Mesenchymal stem cell (in vitro differentiated cells and primary cell): ENCODE data around the gene GRIK2.
A peak's percentile ranks its signal among the peaks of the same experiment; 100 is the strongest.

Experiments
- DNase-seq: peaks from one replicate; pipeline ENCODE4 v3.0.0-alpha.2; 2013
- H2AFZ ChIP-seq: one replicate; pipeline ENCODE4 v1.6.1; 2013; ENCODE audit warnings: low read depth, mild to moderate bottlenecking, control low read depth, inconsistent platforms, low read length, moderate library complexity
- H2AK5ac ChIP-seq: 2 replicates; pipeline ENCODE4 v1.6.1; 2013; ENCODE audit warnings: low read length, moderate library complexity, mild to moderate bottlenecking, inconsistent platforms; ENCODE audit not compliant: severe bottlenecking
- H2BK120ac ChIP-seq: one replicate; pipeline ENCODE4 v1.6.1; 2013; ENCODE audit warnings: low read depth, mild to moderate bottlenecking, inconsistent platforms, low read length, moderate library complexity
- H2BK12ac ChIP-seq, 2 experiments: one replicate each; pipeline ENCODE4 v1.6.1; 2013; ENCODE audit warnings: inconsistent platforms in 2 of 2, low read length in 2 of 2, mild to moderate bottlenecking in 2 of 2, moderate library complexity in 2 of 2, control low read depth in 1 of 2
- H2BK15ac ChIP-seq: one replicate; pipeline ENCODE4 v1.6.1; 2013; ENCODE audit warnings: mild to moderate bottlenecking, low read depth, inconsistent platforms; ENCODE audit not compliant: poor library complexity, severe bottlenecking
- H2BK5ac ChIP-seq: 2 replicates; pipeline ENCODE4 v1.6.1; 2013; ENCODE audit warnings: low read depth, mild to moderate bottlenecking, low read length, control low read depth, inconsistent platforms; ENCODE audit not compliant: poor library complexity, severe bottlenecking
- H3K14ac ChIP-seq, 2 experiments: one replicate each; pipeline ENCODE4 v1.6.1; 2013; ENCODE audit warnings: inconsistent platforms in 2 of 2, low read length in 2 of 2, control low read depth in 1 of 2, mild to moderate bottlenecking in 1 of 2, moderate library complexity in 1 of 2
- H3K18ac ChIP-seq, 2 experiments: one replicate each; pipeline ENCODE4 v1.6.1; 2013; ENCODE audit warnings: inconsistent platforms in 2 of 2, low read length in 2 of 2, control low read depth in 1 of 2, low read depth in 1 of 2, mild to moderate bottlenecking in 1 of 2
- H3K23ac ChIP-seq, 2 experiments: one replicate each; pipeline ENCODE4 v1.6.1; 2013; ENCODE audit warnings: inconsistent platforms in 2 of 2, low read length in 2 of 2, mild to moderate bottlenecking in 2 of 2, moderate library complexity in 2 of 2, control low read depth in 1 of 2
- H3K27ac ChIP-seq: 2 replicates; pipeline ENCODE4 v1.5.1; 2013; ENCODE audit warnings: mild to moderate bottlenecking, moderate library complexity, low read length, control low read depth, inconsistent platforms; ENCODE audit not compliant: poor library complexity, severe bottlenecking
- H3K27me3 ChIP-seq, 2 experiments: 2 replicates each; pipeline versions ENCODE4 v1.6.1 to v1.7.0; 2013; ENCODE audit warnings: low read length in 2 of 2, mild to moderate bottlenecking in 2 of 2, moderate library complexity in 2 of 2, control low read depth in 1 of 2, inconsistent platforms in 1 of 2; ENCODE audit not compliant: control insufficient read depth in 1 of 2, insufficient read depth in 1 of 2
- H3K36me3 ChIP-seq, 2 experiments: 2 replicates each; pipeline versions ENCODE4 v1.6.1 to v1.7.0; 2013; ENCODE audit warnings: low read length in 2 of 2, control low read depth in 1 of 2, inconsistent platforms in 1 of 2, low read depth in 1 of 2, mild to moderate bottlenecking in 1 of 2; ENCODE audit not compliant: insufficient read depth in 2 of 2, control insufficient read depth in 1 of 2
- H3K4ac ChIP-seq, 2 experiments: one replicate each; pipeline ENCODE4 v1.6.1; 2013; ENCODE audit warnings: inconsistent platforms in 2 of 2, low read length in 2 of 2, mild to moderate bottlenecking in 2 of 2, moderate library complexity in 2 of 2, control low read depth in 1 of 2, low read depth in 1 of 2
- H3K4me1 ChIP-seq: 2 replicates; pipeline ENCODE4 v1.6.1; 2013; ENCODE audit warnings: low read depth, low read length, control low read depth; ENCODE audit not compliant: control insufficient read depth, insufficient read depth
- H3K4me2 ChIP-seq: 2 replicates; pipeline ENCODE4 v1.6.1; 2013; ENCODE audit warnings: low read length, mild to moderate bottlenecking, inconsistent platforms; ENCODE audit not compliant: poor library complexity, severe bottlenecking
- H3K4me3 ChIP-seq, 2 experiments: 2 replicates each; pipeline versions ENCODE4 v1.5.1 to v1.7.0; 2013; ENCODE audit warnings: low read length in 2 of 2, mild to moderate bottlenecking in 2 of 2, control low read depth in 1 of 2, low read depth in 1 of 2; ENCODE audit not compliant: insufficient read depth in 1 of 2
- H3K79me1 ChIP-seq: replicated peaks from 2 replicates; pipeline ENCODE4 v1.6.1; 2013; ENCODE audit warnings: mild to moderate bottlenecking, control low read depth, low read length, inconsistent platforms; ENCODE audit not compliant: poor library complexity, severe bottlenecking
- H3K9ac ChIP-seq: 2 replicates; pipeline ENCODE4 v1.7.0; 2013; ENCODE audit warnings: mild to moderate bottlenecking, low read length, moderate library complexity
- H3K9me3 ChIP-seq: 2 replicates; pipeline ENCODE4 v1.7.0; 2013; ENCODE audit warnings: mild to moderate bottlenecking, low read length; ENCODE audit not compliant: control insufficient read depth
- H4K8ac ChIP-seq: one replicate; pipeline ENCODE4 v1.6.1; 2013; ENCODE audit warnings: inconsistent platforms, mild to moderate bottlenecking, low read length, moderate library complexity
- H4K91ac ChIP-seq: one replicate; pipeline ENCODE4 v1.6.1; 2013; ENCODE audit warnings: mild to moderate bottlenecking, low read length, inconsistent platforms
- WGBS: methylation state at CpG from one replicate; pipeline ENCODE4 v1.1.7; 2013; ENCODE audit warnings: mixed read lengths; 5-methylcytosine and 5-hydroxymethylcytosine counted together

Gene GRIK2

DNA sequence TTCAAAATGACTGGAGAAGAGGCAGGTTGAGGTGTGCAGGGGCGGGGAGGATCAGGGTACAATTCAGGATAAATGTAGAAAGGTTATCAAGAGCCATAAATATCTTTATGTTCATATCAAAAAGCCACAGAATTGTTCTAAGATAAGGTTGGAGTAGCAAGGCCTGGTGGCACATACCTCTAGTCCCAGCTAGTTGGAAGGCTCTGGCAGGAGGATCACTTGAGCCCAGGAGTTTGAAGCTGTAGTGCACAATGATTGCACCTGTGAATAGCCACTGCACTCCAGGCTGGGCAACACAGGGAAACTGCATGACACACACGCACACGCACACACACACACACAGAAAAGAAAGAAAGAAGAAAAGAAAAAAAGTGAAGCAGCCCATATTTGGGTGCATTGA lies 194.8 kb downstream of the GRIK2 start:
- Histone ChIP-seq H2BK120ac (no peak overlapping the region), H2AK5ac (no peak overlapping the region), H2AFZ (no peak overlapping the region)

DNA sequence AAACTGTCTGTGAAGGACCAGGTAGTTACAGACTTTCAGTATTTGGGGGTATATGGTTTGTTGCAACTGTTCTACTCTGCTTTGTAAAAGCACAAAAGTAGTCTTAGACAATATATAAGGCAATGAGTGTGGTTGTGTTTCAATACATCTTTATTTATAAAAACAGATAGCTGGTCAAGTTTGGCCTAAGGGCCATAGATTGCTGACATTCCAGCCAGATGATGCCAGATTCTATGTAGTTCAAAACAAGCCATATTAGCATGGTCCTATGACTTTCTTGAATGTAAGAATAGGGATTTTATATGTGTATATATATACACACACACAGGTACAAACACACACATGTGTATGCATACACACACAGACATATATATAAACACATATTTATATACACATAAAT lies 201.8 kb downstream of the GRIK2 start:
- no peak overlapping the region for H2AFZ ChIP-seq
- H3K9me3 ChIP-seq, result no peaks in the 10 kb centered on the region
- H3K4me1 ChIP-seq, result no peaks in the 10 kb centered on the region
- no peak overlapping the region for H3K18ac ChIP-seq
- H3K9ac ChIP-seq, result no peak overlapping the region
- H3K14ac ChIP-seq, result no peak overlapping the region
- H3K4ac ChIP-seq, result no peak overlapping the region
- no peaks in the 10 kb centered on the region for H3K79me1 ChIP-seq
- no peak overlapping the region for H2AK5ac ChIP-seq
- no peak overlapping the region for H2BK120ac ChIP-seq
- H4K91ac ChIP-seq, result no peak overlapping the region
- no peak overlapping the region for H2BK15ac ChIP-seq
- H3K27ac ChIP-seq, result no peak overlapping the region
- H3K4me2 ChIP-seq, result no peak overlapping the region
- H3K4me3 ChIP-seq, result no peak overlapping the region
- no peak overlapping the region for H2BK5ac ChIP-seq
- H3K23ac ChIP-seq, result no peak overlapping the region
- no peaks in the 10 kb centered on the region for H3K36me3 ChIP-seq
- H4K8ac ChIP-seq, result no peak overlapping the region
- no peak overlapping the region for H2BK12ac ChIP-seq
- H3K27me3 ChIP-seq, result no peaks in the 10 kb centered on the region
- DNase-seq, result no peak

More for the DNA sequence above, 194.8 kb downstream of the GRIK2 start:
- Histone ChIP-seq H3K27me3 (no peaks in the 10 kb centered on the region), H3K4me2 (no peak overlapping the region), H4K8ac (no peak overlapping the region), H2BK12ac (no peak overlapping the region), H3K36me3 (no peaks in the 10 kb centered on the region), H3K23ac (no peak overlapping the region), H3K79me1 (no peaks in the 10 kb centered on the region), H3K4ac (no peak overlapping the region), H3K9me3 (no peaks in the 10 kb centered on the region), H4K91ac (no peak overlapping the region), H3K9ac (no peak overlapping the region), H3K14ac (no peak overlapping the region), H3K18ac (no peak overlapping the region), H3K4me3 (no peak overlapping the region), H2BK5ac (no peak overlapping the region), H2BK15ac (no peak overlapping the region), H3K27ac (no peak overlapping the region), H3K4me1 (no peaks in the 10 kb centered on the region)
- no CpG with 5 or more reads among the region's 3 CpGs for WGBS
- no peak for DNase-seq

DNA sequence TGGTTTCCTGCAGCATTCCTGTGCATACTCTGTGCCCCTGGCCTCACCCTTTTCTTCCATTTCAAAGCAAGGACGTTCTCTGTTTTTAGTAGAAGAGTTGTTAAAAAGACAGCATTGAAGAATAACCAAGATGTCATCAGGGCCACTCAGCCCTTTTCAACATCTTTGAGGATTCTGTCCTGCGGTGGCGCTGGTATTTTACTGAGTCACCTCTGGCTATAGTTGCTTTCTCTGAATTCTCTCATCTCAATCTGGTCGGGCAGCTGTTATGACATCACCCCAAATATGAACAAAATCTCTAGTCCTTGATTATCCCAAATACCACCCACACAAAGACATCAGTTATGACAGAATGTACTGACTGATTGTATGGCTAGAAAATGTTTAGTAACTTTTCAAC lies 204.2 kb downstream of the GRIK2 start:
- 65% methylated on average over 3 of the region's 4 CpGs for WGBS

DNA sequence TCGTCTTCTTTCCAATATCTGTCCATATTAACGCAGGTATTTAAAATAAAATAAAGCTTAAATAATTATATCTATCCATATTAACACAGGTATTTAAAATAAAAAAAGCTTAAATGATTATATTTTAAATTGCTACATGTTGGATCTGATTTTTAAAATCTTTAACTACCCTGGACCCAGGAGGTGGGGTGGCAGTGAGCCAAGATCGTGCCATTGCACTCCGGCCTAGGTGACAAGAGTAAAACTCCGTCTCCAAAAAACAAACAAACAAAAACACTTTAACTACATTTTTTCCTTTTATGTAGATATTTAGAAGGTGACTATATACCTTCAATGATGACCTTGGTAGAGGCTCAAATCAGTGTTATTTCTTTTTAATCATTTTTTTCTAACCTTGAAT lies 211.9 kb downstream of the GRIK2 start:
- Histone ChIP-seq H2AK5ac (no peak overlapping the region), H3K27ac (no peak overlapping the region), H3K36me3 (no peaks in the 10 kb centered on the region), H2BK15ac (no peak overlapping the region), H3K9me3 (no peaks in the 10 kb centered on the region), H2BK5ac (no peak overlapping the region), H3K18ac (no peak overlapping the region), H3K4ac (no peak overlapping the region), H3K79me1 (no peaks in the 10 kb centered on the region), H3K14ac (no peak overlapping the region), H3K4me3 (no peak overlapping the region), H3K4me1 (peaks cover 1% of the 10 kb centered on the region), H3K9ac (no peak overlapping the region), H3K23ac (no peak overlapping the region), H2AFZ (no peak overlapping the region), H4K8ac (no peak overlapping the region), H3K27me3 (no peaks in the 10 kb centered on the region), H3K4me2 (no peak overlapping the region), H4K91ac (no peak overlapping the region), H2BK120ac (no peak overlapping the region), H2BK12ac (no peak overlapping the region)
- DNase-seq, result no peak
- WGBS, result 100% methylated on average over 2 of the region's 5 CpGs

More for the DNA sequence above, 204.2 kb downstream of the GRIK2 start:
- no peaks in the 10 kb centered on the region for H3K79me1 ChIP-seq
- H3K4me3 ChIP-seq, result no peak overlapping the region
- no peak overlapping the region for H4K91ac ChIP-seq
- H3K27me3 ChIP-seq, result no peaks in the 10 kb centered on the region
- no peak overlapping the region for H3K14ac ChIP-seq
- H3K27ac ChIP-seq, result peak overlapping the region; percentile 64
- H2BK5ac ChIP-seq, result no peak overlapping the region
- no peak overlapping the region for H3K9ac ChIP-seq
- no peak overlapping the region for H3K4ac ChIP-seq
- H3K9me3 ChIP-seq, result no peaks in the 10 kb centered on the region
- DNase-seq, result peak; percentile 54
- H2BK120ac ChIP-seq, result no peak overlapping the region
- H3K4me1 ChIP-seq, result no peaks in the 10 kb centered on the region
- H3K23ac ChIP-seq, result no peak overlapping the region
- no peak overlapping the region for H3K18ac ChIP-seq
- H4K8ac ChIP-seq, result no peak overlapping the region
- H3K36me3 ChIP-seq, result no peaks in the 10 kb centered on the region
- no peak overlapping the region for H2AK5ac ChIP-seq
- H2AFZ ChIP-seq, result no peak overlapping the region
- no peak overlapping the region for H2BK15ac ChIP-seq
- H3K4me2 ChIP-seq, result no peak overlapping the region
- H2BK12ac ChIP-seq, result no peak overlapping the region
